ENCODE results near the gene ABHD6.
"Not testable (repeated sequence)": the region's sequence is repeated elsewhere in the genome, so short reads cannot be mapped to it uniquely, and the experiment has no call there.

The ABHD6 gene

DNA sequence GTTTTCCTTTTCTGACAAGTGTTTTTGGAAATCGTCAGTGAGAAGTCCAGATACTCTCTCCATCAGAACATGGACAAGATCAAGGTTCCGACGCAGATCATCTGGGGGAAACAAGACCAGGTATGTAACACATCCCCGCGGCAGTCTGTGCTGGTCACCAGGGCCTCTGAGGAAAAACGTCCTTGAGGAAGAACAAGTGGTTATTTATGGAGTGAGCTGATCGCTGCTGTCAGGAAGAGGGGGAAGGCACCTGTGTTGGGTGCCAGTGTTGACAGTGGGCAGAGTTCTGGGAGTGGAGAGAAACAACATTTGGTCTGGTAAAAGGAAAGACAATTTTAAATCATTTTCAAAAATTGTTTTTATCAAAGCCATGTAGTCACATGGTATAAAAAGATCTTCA is 47.7 kb downstream of the ABHD6 start:
- no peak for DNase-seq

DNA sequence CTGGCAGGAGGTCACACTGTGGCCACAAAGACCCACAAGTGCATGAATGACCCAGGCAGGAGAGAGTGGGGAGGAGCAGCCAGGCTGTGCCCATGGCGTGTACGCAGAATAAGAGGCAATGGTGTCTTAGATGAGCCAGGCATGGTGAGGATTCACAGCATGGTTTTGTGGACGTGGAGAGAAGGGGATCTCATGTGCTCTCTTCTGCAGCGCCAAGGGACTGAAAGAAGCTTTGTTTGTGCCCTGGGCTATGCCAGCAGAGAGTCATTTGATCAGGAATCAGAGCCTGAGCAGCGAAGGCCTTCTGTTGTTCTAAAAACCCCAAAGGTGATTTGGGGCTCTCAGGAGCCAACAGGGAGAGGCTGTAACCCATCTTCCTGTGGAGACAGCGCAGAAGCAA is 49.8 kb downstream of the ABHD6 start:
- DNase-seq = no peak

DNA sequence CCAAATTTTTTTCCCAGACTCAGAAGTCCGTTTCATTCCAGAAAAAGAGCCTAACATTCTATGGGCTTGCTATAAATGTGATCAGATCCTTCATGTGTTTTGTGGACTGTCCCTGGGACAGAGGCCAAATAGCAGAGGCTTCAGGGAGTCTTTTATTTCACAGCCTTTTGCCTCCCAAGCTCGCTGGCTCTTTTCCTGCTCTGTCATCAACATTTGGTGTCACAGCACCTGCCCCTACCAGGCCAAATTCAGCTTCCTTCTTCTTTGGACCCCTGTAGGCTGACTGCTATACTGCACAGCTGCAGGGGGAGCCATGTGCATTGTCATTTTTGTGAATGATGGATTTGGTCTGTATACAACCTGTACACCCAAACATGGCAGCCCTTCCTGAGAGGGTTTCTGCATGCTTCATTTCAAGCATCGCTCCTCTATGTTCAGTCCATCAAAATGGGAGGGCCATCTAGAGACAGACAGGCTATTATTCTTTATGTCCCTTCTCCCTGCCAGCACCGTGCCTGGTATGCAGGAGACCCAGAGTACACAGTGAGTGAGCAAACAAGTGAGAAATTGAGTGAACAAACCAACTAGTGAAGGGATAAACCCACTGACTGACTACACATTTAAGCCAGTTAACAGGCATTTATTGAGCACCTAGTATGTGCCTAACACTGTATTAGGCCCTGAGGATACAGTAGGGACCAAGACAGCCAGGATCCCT is 50.6 kb downstream of the ABHD6 start:
- no peak for DNase-seq

DNA sequence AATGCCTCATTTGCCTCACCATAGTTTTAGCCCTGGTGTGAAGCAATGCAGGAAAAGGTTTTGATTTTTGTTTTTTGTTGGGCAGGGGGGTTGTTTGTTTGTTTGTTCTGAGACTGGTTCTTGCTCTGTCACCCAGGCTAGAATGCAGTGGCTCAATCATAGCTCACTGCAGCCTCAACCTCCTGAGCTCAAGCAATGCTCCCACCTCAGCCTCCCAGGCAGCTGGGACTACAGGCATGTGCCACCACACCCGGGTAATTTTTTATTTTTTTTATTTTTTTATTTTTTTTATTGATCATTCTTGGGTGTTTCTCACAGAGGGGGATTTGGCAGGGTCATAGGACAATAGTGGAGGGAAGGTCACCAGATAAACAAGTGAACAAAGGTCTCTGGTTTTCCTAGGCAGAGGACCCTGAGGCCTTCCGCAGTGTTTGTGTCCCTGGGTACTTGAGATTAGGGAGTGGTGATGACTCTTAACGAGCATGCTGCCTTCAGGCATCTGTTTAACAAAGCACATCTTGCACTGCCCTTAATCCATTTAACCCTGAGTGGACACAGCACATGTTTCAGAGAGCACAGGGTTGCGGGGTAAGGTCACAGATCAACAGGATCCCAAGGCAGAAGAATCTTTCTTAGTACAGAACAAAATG is 51.5 kb downstream of the ABHD6 start:
- not testable (repeated sequence) for DNase-seq

DNA sequence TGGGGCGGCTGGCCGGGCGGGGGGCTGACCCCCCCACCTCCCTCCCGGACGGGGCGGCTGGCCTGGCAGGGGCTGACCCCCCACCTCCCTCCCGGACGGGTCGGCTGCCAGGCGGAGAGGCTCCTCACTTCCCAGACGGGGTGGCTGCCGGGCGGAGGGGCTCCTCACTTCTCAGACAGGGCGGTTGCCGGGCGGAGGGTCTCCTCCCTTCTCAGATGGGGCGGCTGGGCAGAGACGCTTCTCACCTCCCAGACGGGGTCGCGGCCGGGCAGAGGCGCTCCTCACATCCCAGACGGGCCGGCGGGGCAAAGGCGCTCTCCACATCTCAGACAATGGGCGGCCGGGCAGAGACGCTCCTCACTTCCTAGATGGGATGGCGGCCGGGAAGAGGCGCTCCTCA is 52.9 kb downstream of the ABHD6 start:
- not testable (repeated sequence) for DNase-seq

DNA sequence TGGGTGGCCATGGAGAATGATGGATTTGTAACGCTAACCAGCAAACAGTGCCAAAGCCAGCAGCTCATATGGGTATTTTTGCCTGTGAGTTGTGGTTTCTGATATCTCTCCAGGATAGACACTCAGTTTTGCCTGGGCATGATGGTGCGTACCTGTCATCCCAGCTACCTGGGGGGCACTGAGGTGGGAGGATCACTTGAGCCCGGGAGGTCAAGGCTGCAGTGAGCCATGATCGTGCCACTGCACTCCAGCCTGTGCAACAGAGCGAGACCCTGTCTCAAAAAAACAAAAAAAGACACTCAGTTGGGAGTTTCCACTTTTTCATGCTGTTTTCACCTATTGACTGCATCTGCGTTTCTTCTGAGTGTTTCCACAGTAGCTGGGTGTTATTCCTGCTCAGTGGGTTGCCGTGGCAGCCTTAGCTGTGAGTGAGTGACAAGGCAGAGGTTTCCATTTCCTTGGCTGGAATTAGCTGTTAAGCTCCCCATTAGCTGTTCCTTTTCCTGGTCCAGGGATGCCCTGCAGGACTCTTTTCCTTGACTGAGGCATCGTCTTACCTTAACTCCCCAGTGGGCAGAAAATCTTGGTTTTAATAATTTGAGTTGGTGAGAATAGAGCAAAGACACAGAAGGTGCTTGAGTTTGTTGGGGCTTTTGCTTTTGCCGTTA is 54.2 kb downstream of the ABHD6 start:
- DNase-seq = no peak

DNA sequence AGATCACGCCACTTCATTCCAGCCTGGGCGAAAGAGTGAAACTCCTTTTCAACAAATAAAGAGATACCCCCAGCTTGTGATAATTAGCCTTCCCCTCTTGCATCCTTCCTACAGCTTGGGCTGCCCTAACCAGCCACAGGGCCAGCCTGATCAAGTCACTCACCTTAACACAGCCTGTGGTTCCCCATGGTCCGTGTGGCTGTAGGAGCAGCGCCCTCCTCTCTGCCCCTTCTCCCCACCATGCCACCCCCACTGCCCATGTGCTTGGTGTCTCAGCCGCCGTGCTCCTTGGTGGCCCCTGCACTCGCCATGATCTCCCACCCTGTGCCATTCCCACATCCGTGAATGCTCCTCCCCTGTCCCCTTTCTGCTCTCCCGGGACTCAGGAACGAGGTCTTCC is 55.3 kb downstream of the ABHD6 start:
- no peak for DNase-seq

DNA sequence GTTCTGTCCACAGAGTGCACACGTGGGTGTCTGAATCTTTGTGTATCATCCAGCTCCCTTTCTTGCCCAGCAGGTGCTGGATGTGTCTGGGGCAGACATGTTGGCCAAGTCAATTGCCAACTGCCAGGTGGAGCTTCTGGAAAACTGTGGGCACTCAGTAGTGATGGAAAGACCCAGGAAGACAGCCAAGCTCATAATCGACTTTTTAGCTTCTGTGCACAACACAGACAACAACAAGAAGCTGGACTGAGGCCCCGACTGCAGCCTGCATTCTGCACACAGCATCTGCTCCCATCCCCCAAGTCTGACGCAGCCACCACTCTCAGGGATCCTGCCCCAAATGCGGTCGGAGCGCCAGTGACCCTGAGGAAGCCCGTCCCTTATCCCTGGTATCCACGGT is 55.9 kb downstream of the ABHD6 start:
- DNase-seq = no peak

DNA sequence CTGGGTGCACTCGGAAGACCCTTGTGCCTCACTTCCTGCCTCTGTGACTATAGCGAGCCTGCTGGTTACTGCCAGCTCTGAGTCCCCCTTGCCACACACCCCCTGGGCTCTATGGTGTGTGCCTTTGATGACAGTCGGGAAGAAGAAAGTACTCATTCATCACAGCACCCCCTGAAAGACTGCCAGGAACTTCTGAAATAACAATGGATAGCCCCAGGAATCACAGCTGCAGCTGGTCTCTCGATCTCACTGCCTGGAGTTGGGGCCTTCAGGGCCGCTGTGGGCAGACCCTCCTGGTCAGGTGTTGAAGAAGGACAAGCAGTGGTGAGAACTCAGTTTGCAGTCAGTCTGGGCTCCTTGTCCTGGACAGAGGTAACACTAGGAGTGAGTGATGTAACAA is 58.7 kb downstream of the ABHD6 start:
- DNase-seq = no peak

DNA sequence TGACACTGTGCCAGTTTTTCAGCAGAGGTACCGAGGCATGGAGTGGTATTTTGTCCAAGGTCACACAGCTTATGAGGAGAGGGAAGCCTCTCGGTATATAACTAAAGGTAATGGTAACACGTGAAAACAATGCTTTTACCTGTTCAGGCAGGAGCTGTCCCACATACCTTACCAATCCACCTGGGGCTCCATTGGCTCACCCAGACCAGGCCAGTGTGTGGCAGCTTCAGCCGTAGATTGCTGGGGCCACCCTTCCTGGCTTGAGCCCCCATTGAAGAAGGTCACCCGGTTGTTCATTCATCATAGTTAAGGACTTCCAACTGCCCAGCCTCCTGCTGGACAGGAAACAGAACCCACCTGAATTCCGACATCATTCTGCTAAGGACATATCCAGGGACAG is 59.3 kb downstream of the ABHD6 start:
- DNase-seq = no peak

DNA sequence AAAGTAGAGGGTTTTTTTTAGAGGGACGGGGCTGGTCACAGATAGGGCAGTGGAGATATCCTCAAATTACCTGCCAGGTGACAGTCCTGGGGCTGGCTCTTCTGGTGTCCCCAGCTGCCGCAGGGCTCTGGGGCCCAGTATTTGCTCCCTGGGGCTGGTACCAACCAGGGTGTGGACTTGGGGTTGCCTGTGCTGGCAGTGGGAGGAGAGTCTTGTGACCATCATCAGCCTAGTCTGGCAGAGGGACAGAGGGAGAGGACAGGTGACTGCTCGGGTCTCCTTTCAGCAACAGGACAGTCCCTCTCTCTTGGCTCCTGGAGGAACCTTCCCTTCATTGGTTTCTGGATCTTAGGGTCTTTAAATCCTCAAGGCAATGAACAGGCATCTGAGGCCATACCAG is 60.6 kb downstream of the ABHD6 start:
- no peak for DNase-seq

DNA sequence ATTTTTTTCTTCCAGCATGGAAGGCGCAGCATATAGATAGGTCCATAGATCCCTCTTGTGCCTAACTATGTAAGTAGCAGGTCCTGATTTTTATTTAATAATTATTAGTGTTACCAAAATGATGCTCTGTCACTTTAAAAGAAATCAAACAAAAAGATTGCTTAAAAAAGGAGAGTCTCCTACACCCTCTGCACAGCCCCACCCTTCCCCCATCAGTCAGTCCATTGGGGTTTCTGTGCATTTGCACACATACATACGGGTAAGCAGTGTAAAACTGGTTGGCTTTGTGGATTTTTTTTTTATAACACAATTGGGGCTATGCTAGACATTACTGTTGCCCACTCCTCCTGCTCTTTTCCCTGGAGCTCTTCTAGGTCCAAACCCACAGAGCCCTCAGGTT is 61.5 kb downstream of the ABHD6 start:
- DNase-seq = no peak

DNA sequence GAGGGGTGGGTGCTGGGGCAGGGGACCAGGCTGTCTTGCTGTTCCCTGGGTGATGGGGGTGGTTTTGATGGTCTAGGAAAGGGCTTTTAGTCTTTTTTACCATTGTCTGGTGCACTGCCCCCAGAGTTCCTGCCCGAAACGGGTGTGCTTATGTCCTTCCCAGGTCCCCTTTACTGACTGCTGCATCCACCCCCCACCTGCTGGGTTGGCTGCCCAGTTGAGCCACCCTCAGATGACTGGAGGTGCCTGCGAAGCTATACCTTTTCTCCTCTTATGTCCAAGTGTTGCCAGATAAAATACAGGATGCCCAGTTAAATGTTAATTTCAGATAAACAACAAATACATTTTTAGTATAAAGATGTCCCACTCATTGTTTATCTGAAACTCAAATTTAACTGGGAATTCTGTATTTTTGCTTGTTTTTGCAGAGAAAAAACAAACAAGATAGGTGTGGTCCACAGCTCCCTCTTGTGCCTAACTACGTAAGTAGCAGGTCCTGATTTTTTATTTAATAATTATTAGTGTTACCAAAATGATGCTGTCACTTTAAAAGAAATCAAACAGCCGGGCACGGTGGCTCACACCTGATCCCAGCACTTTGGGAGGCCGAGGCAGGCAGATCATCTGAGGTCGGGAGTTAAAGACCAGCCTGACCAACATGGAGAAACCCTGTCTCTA is 62.4 kb downstream of the ABHD6 start:
- no peak for DNase-seq

DNA sequence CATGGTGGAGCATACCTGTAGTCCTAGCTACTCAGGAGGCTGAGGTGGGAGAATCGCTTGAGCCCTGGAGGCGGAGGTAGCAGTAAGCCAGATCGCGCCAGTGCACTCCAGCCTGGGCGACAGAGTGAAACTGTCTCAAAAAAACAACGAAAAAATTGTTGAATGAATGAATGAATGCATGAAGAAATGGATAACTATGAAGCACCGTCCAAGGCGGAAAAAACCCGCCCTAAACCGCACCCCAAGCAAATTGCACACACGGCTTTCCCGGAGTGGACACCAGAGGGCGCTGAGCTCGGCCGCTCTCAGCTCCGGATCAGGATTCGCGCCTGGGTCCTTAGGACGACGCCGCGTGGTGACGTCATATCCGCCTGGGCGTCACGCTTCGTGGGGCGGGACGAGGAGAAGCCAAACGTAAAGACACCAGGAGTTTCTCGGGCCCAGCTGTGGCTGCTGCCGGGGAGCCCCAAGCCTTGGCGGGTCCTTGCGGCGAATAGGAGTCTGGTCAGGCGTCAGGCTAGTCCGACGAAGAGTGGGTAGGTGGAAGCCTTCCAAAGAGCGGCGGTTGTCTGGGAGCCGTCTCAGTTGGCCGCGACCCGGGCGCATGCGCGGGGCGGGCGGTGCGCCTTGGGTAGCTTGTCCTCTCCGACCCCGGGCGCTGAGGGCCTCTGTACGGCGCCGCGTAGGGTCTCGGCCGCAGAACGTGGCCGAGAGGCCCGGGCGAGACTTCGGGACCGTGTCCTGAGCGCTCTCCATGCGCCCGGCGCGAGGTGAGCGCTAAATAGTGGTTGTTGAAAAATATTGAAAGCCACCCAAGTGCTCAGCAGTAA is 68.5 kb downstream of the ABHD6 start, which contains the start of the genes HTD2 and RPP14:
Gene HTD2, plus strand, starts transcription at position 639 of the 830 bp plus-strand sequence. CDS start 11,094 bp downstream, outside the sequence.
Gene RPP14, plus strand, starts transcription at position 364 of the 830 bp plus-strand sequence. CDS start 4,085 bp downstream, outside the sequence.
- peak; percentile 99 for DNase-seq

DNA sequence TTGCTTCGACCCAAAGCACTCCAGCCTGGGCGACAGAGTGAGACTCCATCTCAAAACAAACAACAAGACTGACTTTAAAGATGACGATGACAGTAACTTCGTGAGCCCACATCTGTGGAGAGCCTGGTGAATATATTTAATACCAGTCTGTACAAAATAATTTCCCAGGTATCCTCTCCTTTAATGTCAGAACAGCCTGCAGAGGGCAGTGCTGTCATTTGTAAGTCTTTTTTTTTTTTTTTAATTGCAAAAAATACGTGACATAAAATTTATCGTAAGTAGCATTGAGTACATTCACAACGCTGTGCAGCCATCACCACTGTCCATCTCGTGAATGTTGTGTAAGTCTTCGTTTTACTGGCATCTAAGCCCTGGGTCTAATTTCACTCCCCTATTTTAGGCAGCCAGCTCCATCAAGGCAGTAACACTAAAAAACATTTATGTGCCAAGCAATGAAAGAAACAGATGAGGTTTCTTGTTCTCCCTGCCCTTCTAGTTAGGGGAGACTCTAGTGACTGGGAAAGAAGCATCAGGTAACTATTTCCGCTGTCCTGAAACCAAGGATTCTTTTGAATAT is 70.1 kb downstream of the ABHD6 start:
- DNase-seq = peak; percentile 26

DNA sequence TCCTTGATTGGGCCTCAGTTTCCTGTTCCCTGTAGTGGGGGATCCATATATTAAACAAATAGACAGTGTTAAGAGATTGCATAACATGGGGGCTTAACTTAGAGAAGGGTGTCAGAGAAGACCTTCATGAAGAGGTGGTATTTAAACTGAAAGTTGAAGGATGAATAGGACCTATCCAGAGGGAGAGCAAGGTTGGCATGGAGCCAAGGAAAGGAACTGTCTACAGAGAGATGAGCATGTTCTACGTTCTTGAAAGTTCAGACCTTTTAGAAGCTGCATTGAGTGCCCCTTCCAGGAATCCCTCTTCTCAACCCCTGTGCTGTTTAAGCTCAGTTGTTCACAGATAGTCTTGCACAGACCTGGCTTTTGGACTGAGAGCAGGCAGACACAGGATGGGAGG is 71.1 kb downstream of the ABHD6 start:
- no peak for DNase-seq

DNA sequence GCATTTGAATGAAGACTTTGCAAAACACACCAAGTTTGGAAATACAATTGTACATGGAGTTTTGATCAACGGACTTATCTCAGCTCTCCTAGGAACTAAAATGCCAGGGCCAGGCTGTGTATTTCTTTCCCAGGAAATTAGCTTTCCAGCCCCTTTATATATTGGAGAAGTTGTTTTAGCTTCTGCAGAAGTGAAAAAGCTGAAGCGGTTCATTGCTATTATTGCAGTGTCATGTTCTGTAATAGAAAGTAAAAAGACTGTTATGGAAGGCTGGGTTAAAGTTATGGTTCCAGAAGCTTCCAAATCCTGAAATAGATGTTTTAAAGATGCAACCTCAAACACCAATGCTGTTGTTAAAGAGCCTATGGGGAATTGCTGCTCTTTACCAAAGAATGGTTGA is 80.2 kb downstream of the ABHD6 start:
- DNase-seq = no peak

DNA sequence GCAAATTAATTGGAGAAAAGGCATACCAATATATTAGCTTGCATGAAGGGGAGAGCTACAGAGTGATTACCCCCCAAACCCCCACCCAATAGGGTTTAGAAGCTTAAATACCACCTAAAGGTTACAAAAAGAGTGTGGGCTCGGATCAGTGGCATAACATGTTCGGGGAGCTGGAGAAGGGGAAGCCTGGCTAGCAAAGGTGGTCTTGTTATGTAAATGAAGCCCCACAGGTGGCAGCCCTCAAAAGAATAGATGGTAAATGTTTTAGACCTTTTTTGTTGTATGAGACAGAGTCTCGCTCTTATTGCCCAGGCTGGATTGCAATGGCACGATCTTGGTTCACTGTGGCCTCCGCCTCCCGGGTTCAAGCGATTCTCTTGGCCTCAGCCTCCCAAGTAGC is 84.2 kb downstream of the ABHD6 start:
- DNase-seq = no peak

DNA sequence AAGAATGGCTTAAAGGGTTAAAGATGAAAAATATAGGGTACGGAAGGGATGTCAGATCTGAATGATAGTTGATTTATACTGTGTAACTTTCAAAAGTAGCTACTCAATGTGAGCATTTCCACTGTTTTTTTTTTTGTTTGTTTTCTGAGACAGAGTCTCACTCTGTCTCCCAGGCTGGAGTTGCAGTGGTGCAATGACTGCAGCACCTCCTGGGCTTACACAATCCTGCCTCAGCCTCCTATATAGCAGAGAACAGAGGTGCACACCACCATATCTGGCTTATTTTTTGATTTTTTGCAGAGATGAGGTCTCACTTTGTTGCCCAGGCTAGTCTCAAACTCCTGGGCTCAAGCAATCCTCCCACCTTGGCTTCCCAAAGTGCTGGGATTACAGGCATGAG is 85.2 kb downstream of the ABHD6 start:
- no peak for DNase-seq

DNA sequence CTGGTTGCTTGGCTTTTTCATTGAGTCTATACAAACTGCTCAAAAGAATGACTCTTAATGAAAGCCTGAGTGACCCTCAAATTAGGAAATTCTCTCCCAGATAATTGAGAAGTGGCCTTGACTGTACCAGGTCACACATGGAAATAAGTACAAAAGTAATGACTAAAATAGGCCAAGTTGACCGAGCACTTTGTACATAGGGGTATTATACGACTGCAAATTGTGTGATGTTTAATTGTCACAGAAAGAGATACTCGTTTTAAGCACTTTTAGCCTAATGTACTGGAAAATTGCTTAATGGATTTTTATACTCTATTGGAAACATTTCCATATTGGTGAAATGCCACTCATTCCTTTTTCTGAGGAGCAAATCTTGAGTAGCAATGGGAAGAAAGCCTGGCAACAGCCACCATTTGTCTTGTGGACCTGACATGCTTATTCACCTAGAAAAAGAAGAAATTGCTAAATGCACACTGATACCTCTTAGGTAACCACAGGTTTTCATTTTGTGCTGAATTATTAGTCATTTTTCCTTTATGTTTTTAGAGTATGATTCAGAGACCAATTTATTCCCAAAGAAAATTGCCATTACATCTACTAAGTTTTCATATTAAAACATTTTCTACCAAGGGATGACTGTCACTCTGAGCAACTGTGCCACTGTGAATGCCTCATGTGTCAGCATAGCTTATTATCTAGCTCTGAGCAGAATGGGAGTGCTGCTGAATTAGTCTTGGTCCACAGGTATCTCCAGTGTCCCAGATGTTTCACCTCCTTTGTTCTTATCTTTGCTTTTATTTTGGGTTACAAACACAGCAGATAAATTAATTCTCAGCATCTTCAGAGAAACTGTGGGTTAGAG is 86.2 kb downstream of the ABHD6 start:
- no peak for DNase-seq

Measured in effector CD4-positive, alpha-beta T cell (primary cell).